HEK293 (cell line): Measurements from ENCODE around the gene GLRX5.
A peak's percentile ranks its signal among the peaks of the same experiment; 100 is the strongest.

ENCODE experiments used
- CTCF ChIA-PET: fragments of 350-600 bp; formaldehyde crosslinking; extraction: SDS; loops from one replicate; lab custom pipeline; 2021; ENCODE audit warnings: antibody characterized with exemption; lab: Yijun Ruan, JAX
- POLR2A ChIA-PET: fragments of 300-600 bp; formaldehyde crosslinking; extraction: SDS; loops from one replicate; lab custom pipeline; 2020; ENCODE audit warnings: antibody characterized with exemption, inconsistent platforms; lab: Yijun Ruan, JAX
- H3K27ac ChIP-seq: fragments of 200-500 bp; sonication (Bioruptor generic); 2 replicates; pipeline ENCODE4 v1.5.1; 2014; ENCODE audit warnings: low read depth, low read length, control low read depth, inconsistent platforms; ENCODE audit errors: extremely low read depth
- H3K36me3 ChIP-seq, 2 experiments: fragments of 200-500 bp in 1 of 2; sonication (Bioruptor generic) in 1 of 2; 1 replicate in 1 of 2; 2 replicates in 1 of 2; pipeline ENCODE4 v1.5.1; 2014 to 2017; ENCODE audit warnings: inconsistent platforms in 2 of 2, low read length in 2 of 2; ENCODE audit not compliant: control insufficient read depth in 2 of 2, insufficient read depth in 1 of 2
- H3K4me1 ChIP-seq: fragments of 200-500 bp; sonication (Bioruptor generic); 2 replicates; pipeline ENCODE4 v1.5.1; 2014; ENCODE audit warnings: mild to moderate bottlenecking, low read length, inconsistent platforms; ENCODE audit not compliant: control insufficient read depth, insufficient read depth
- H3K4me3 ChIP-seq: 2 replicates; pipeline ENCODE4 v1.5.1; 2011; ENCODE audit warnings: low read depth, mild to moderate bottlenecking, control low read depth, low read length, moderate library complexity
- H3K9me3 ChIP-seq: fragments of 200-500 bp; sonication (Bioruptor generic); 2 replicates; pipeline ENCODE4 v1.5.1; 2014; ENCODE audit warnings: low read depth, low read length, inconsistent platforms; ENCODE audit not compliant: control insufficient read depth, insufficient read depth
- HOXA7 ChIP-seq: sonication (generic); formaldehyde crosslinking; IDR thresholded peaks from 2 replicates; pipeline ENCODE4 v1.8.1; 2022; ENCODE audit warnings: missing genetic modification reagents, borderline replicate concordance
- MZF1 ChIP-seq: fragments of 450-650 bp; formaldehyde crosslinking; IDR thresholded peaks from 2 replicates; pipeline ENCODE4 v1.5.1; 2017; ENCODE audit warnings: missing biosample characterization, missing genetic modification characterization, borderline replicate concordance
- OSR2 ChIP-seq: fragments of 450-650 bp; formaldehyde crosslinking; IDR thresholded peaks from 2 replicates; pipeline ENCODE4 v1.5.1; 2016; ENCODE audit warnings: missing biosample characterization, missing genetic modification characterization
- TCF7L2 ChIP-seq: IDR thresholded peaks from 2 replicates; pipeline ENCODE4 v1.6.1; 2011; ENCODE audit warnings: low read depth, mild to moderate bottlenecking, inconsistent platforms, low read length, moderate library complexity, borderline replicate concordance
- ZFP37 ChIP-seq: fragments of 450-650 bp; formaldehyde crosslinking; IDR thresholded peaks from 2 replicates; pipeline ENCODE4 v1.5.1; 2016; ENCODE audit warnings: missing biosample characterization, missing genetic modification characterization
- ZFP69B ChIP-seq: fragments of 450-650 bp; formaldehyde crosslinking; IDR thresholded peaks from 2 replicates; pipeline ENCODE4 v1.5.1; 2016; ENCODE audit warnings: missing biosample characterization, missing genetic modification characterization
- ZIC2 ChIP-seq: fragments of 450-650 bp; formaldehyde crosslinking; IDR thresholded peaks from 2 replicates; pipeline ENCODE4 v1.5.1; 2016; ENCODE audit warnings: missing biosample characterization, missing genetic modification characterization
- ZNF146 ChIP-seq: fragments of 450-650 bp; formaldehyde crosslinking; IDR thresholded peaks from 2 replicates; pipeline ENCODE4 v1.5.1; 2016; ENCODE audit warnings: missing biosample characterization, missing genetic modification characterization
- ZNF211 ChIP-seq: fragments of 450-650 bp; formaldehyde crosslinking; IDR thresholded peaks from 2 replicates; pipeline ENCODE4 v1.5.1; 2016; ENCODE audit warnings: low read depth, missing biosample characterization, missing genetic modification characterization
- ZNF214 ChIP-seq: fragments of 450-650 bp; formaldehyde crosslinking; IDR thresholded peaks from 2 replicates; pipeline ENCODE4 v1.5.1; 2017; ENCODE audit warnings: missing biosample characterization, mild to moderate bottlenecking, missing genetic modification characterization, borderline replicate concordance
- ZNF248 ChIP-seq: fragments of 450-650 bp; formaldehyde crosslinking; IDR thresholded peaks from 2 replicates; pipeline ENCODE4 v1.5.1; 2017; ENCODE audit warnings: missing biosample characterization, missing genetic modification characterization
- ZNF302 ChIP-seq: fragments of 450-650 bp; formaldehyde crosslinking; IDR thresholded peaks from 2 replicates; pipeline ENCODE4 v1.5.1; 2016; ENCODE audit warnings: missing biosample characterization, missing genetic modification characterization, low read depth
- ZNF501 ChIP-seq: fragments of 450-650 bp; formaldehyde crosslinking; IDR thresholded peaks from 2 replicates; pipeline ENCODE4 v1.5.1; 2016; ENCODE audit warnings: missing biosample characterization, missing genetic modification characterization
- ZNF560 ChIP-seq: fragments of 450-650 bp; formaldehyde crosslinking; IDR thresholded peaks from 2 replicates; pipeline ENCODE4 v1.5.1; 2017; ENCODE audit warnings: missing biosample characterization, missing genetic modification characterization, borderline replicate concordance
- ZNF596 ChIP-seq: fragments of 450-650 bp; IDR thresholded peaks from 2 replicates; pipeline ENCODE4 v1.5.0; 2018; ENCODE audit warnings: missing biosample characterization, mild to moderate bottlenecking, missing genetic modification characterization, moderate library complexity
- ZNF660 ChIP-seq: fragments of 450-650 bp; IDR thresholded peaks from 2 replicates; pipeline ENCODE4 v1.5.1; 2018; ENCODE audit warnings: missing biosample characterization, mild to moderate bottlenecking, missing genetic modification characterization
- ZSCAN23 ChIP-seq: fragments of 450-650 bp; formaldehyde crosslinking; IDR thresholded peaks from 2 replicates; pipeline ENCODE4 v1.5.1; 2016; ENCODE audit warnings: missing biosample characterization, missing genetic modification characterization
- TF ChIP-seq, protein P1 (sequence below): fragments of 450-650 bp; formaldehyde crosslinking; IDR thresholded peaks from 2 replicates; pipeline ENCODE4 v1.5.1; 2016; ENCODE audit warnings: missing biosample characterization, missing genetic modification characterization
- TF ChIP-seq, protein P2 (sequence below): sonication (generic); formaldehyde crosslinking; IDR thresholded peaks from 2 replicates; pipeline ENCODE4 v1.8.1; 2022; ENCODE audit warnings: mild to moderate bottlenecking, moderate library complexity, missing genetic modification reagents
- TF ChIP-seq, protein P3 (sequence below): fragments of 450-650 bp; formaldehyde crosslinking; IDR thresholded peaks from 2 replicates; pipeline ENCODE4 v1.5.1; 2016; ENCODE audit warnings: missing biosample characterization, missing genetic modification characterization

Gene GLRX5

DNA sequence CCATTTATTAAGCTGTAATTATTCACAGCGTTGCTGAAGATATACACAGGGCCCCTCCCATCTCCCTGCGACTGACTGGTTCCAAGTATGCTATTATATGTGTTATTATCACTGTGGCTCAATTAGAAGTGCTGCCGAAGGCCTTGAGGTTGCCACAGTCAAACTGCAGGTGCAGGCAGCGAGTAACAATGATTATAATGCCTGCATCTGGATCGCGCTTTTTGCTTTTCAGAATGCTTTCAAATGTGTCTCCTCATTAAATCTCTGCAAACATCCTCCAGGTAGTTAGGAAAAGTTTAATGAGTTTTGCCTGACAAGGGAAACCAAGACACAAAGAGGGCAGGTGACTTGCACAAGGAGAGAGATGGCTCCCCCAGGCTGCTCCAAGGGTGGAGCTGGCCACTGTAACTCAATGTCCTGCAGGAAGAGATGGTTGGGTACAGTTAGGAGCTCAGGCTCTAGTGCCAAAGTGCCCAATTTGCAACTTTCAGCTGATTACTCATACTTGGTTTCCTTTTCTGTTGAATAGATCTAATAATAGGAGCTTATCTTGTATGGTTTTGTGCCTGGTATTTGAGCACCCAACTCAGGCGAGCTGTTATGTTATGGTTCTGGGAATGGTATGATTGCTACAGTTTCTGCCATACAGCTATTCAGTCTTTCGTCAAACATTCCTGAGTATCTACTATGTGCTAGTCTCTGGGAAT is 16.7 kb upstream of the GLRX5 start (continued):
- TF ChIP-seq ZNF248 = no peak

DNA sequence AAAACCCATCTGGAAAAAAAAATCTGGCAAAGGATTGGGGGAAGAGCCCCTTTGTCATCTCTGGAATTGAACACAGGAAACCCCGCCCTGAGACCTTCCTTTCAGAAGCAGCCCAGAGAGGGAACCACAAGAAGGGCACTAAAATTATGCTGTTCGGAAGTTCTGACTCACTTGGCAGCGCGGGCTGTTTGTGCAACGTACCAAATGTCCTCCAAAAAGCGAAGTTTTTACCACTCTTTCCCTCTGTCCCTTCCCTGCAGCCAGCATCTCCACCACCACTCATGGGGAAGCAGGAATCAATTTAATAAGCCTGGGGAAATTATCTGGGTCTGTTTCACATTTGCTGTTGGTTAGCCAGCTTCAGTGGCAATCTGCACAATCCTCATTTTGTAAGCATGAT is 15.2 kb upstream of the GLRX5 start:
- TF ChIP-seq OSR2 (tag by site-specific recombination) (no peak), MZF1 (no peak), ZNF302 (tag by site-specific recombination) (no peak), ZNF211 (tag by site-specific recombination) (no peak), ZSCAN23 (tag by site-specific recombination) (no peak)
- TF ChIP-seq, protein P1, sequence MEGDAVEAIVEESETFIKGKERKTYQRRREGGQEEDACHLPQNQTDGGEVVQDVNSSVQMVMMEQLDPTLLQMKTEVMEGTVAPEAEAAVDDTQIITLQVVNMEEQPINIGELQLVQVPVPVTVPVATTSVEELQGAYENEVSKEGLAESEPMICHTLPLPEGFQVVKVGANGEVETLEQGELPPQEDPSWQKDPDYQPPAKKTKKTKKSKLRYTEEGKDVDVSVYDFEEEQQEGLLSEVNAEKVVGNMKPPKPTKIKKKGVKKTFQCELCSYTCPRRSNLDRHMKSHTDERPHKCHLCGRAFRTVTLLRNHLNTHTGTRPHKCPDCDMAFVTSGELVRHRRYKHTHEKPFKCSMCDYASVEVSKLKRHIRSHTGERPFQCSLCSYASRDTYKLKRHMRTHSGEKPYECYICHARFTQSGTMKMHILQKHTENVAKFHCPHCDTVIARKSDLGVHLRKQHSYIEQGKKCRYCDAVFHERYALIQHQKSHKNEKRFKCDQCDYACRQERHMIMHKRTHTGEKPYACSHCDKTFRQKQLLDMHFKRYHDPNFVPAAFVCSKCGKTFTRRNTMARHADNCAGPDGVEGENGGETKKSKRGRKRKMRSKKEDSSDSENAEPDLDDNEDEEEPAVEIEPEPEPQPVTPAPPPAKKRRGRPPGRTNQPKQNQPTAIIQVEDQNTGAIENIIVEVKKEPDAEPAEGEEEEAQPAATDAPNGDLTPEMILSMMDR (tag by site-specific recombination) = no peak
- TF ChIP-seq, all 188 proteins: peak for 0
- no peak overlapping the region for H3K4me3 ChIP-seq
- H3K27ac ChIP-seq = no peak overlapping the region
- CTCF ChIA-PET = interaction anchor here (0.6 to 2.3 kb wide), 3 partner anchors 8 to 77 kb away, joined by 3 to 11 read pairs (median 5); no protein-coding TSS in a partner anchor
- no peaks in the 10 kb centered on the region for H3K9me3 ChIP-seq
- H3K4me1 ChIP-seq = peaks cover 16% of the 10 kb centered on the region
- POLR2A ChIA-PET = no interaction called here
- no peaks in the 10 kb centered on the region for H3K36me3 ChIP-seq

DNA sequence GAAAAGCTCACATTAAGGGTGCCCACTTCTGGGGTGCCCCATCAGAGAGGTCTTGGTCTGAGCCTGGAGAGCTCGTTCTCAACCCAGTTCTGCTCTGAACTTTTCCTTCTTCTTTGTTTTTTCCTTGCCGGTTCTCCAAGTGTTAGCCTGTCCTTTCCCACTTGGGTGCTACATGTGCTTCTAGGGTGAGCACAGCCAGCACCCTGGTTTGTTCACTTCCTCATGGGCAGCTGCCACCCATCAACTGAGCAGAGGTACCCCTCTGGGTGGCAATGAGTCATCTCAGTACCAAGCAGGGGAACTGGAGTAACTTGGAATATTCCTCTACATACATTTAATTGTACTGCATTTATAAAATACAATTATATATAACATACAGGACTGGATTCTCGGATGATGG is 14.5 kb upstream of the GLRX5 start:
- H3K27ac ChIP-seq = no peak overlapping the region
- CTCF ChIA-PET = interaction anchor here (0.8 to 1.1 kb wide), 2 partner anchors 75 to 78 kb away, joined by 3 to 5 read pairs; no protein-coding TSS in a partner anchor

DNA sequence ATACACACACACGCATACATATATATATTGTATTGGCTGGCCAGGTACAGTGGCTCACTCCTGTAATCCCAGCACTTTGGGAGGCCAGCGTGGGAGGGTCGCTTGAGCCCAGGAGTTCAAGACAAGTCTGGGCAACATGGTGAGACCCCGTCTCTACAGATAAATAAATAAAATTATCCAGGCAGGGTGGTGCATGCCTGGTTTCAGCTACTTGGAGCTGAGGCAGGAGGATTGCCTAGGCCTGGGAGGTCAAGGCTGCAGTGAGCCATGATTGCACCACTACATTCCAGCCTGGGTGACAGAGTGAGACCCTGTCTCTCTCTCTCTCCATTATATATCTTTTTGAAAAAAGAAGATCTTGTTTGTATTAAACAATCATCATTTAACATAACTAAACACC is 13.8 kb upstream of the GLRX5 start:
- no peak overlapping the region for H3K4me3 ChIP-seq
- no peaks in the 10 kb centered on the region for H3K9me3 ChIP-seq
- no peak overlapping the region for H3K27ac ChIP-seq
- TF ChIP-seq ZNF214 (tag by site-specific recombination) (no peak), ZNF660 (no peak), ZNF560 (no peak), ZFP69B (tag by site-specific recombination) (no peak), TCF7L2 (no peak), ZFP37 (tag by site-specific recombination) (no peak), ZNF501 (tag by site-specific recombination) (no peak), HOXA7 (CRISPR knock-in tag) (no peak), ZNF146 (no peak)
- TF ChIP-seq, protein P2, sequence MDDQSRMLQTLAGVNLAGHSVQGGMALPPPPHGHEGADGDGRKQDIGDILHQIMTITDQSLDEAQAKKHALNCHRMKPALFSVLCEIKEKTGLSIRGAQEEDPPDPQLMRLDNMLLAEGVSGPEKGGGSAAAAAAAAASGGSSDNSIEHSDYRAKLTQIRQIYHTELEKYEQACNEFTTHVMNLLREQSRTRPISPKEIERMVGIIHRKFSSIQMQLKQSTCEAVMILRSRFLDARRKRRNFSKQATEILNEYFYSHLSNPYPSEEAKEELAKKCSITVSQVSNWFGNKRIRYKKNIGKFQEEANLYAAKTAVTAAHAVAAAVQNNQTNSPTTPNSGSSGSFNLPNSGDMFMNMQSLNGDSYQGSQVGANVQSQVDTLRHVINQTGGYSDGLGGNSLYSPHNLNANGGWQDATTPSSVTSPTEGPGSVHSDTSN (CRISPR knock-in tag) = no peak
- TF ChIP-seq, protein P3, sequence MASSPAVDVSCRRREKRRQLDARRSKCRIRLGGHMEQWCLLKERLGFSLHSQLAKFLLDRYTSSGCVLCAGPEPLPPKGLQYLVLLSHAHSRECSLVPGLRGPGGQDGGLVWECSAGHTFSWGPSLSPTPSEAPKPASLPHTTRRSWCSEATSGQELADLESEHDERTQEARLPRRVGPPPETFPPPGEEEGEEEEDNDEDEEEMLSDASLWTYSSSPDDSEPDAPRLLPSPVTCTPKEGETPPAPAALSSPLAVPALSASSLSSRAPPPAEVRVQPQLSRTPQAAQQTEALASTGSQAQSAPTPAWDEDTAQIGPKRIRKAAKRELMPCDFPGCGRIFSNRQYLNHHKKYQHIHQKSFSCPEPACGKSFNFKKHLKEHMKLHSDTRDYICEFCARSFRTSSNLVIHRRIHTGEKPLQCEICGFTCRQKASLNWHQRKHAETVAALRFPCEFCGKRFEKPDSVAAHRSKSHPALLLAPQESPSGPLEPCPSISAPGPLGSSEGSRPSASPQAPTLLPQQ = no peak
- no peaks in the 10 kb centered on the region for H3K36me3 ChIP-seq
- peaks cover 12% of the 10 kb centered on the region for H3K4me1 ChIP-seq
- ChIA-PET CTCF (interaction anchor here (0.8 kb wide), 1 partner anchor 76 kb away, joined by 3 read pairs; no protein-coding TSS in a partner anchor), POLR2A (no interaction called here)

More for the DNA sequence above, 14.5 kb upstream of the GLRX5 start:
- H3K36me3 ChIP-seq = no peaks in the 10 kb centered on the region
- H3K4me3 ChIP-seq = no peak overlapping the region
- peaks cover 14% of the 10 kb centered on the region for H3K4me1 ChIP-seq
- TF ChIP-seq ZNF596 (tag by site-specific recombination) (no peak), ZIC2 (tag by site-specific recombination) (peak; percentile 32)
- POLR2A ChIA-PET = no interaction called here
- H3K9me3 ChIP-seq = no peaks in the 10 kb centered on the region
